Smooth muscle cell (in vitro differentiated cells): ENCODE results near the gene CFL2. TPM values are rescaled to one million over a fixed set of nuclear protein-coding genes. Genes with fewer than 3 reads are reported as not detected.

Experiments used
- DNase-seq: peaks from one replicate; lab custom pipeline; 2025; ENCODE audit not compliant: unreplicated experiment; lab: John Stamatoyannopoulos, UW
- H2AFZ ChIP-seq: fragments of 200-600 bp; sonication (generic); 2 replicates; pipeline ENCODE4 v1.6.0; 2016; ENCODE audit warnings: antibody characterized with exemption, low read depth, mild to moderate bottlenecking
- H3F3A ChIP-seq: fragments of 200-600 bp; sonication (generic); 2 replicates; pipeline ENCODE4 v1.6.0; 2017; ENCODE audit warnings: antibody characterized with exemption, low read depth
- H3K27ac ChIP-seq: fragments of 200-600 bp; sonication (generic); 2 replicates; pipeline ENCODE4 v1.5.1; 2016; ENCODE audit warnings: low read depth, mild to moderate bottlenecking
- H3K27me3 ChIP-seq: fragments of 200-600 bp; sonication (generic); 2 replicates; pipeline ENCODE4 v1.6.1; 2016; ENCODE audit warnings: low read depth, mild to moderate bottlenecking
- H3K36me3 ChIP-seq: fragments of 200-600 bp; sonication (generic); 2 replicates; pipeline ENCODE4 v1.5.1; 2016; ENCODE audit warnings: low read depth
- H3K4me1 ChIP-seq: fragments of 200-600 bp; sonication (generic); 2 replicates; pipeline ENCODE4 v1.5.1; 2016; ENCODE audit warnings: low read depth
- H3K4me2 ChIP-seq: fragments of 200-600 bp; sonication (generic); 2 replicates; pipeline ENCODE4 v1.6.0; 2016; ENCODE audit warnings: mild to moderate bottlenecking
- H3K4me3 ChIP-seq: fragments of 200-600 bp; sonication (generic); 2 replicates; pipeline ENCODE4 v1.5.1; 2016; ENCODE audit warnings: mild to moderate bottlenecking
- H3K79me2 ChIP-seq: fragments of 200-600 bp; sonication (generic); 2 replicates; pipeline ENCODE4 v1.6.0; 2016; ENCODE audit warnings: low read depth, mild to moderate bottlenecking
- H3K9ac ChIP-seq: fragments of 200-600 bp; sonication (generic); 2 replicates; pipeline ENCODE4 v1.6.0; 2016; ENCODE audit warnings: low read depth
- H3K9me3 ChIP-seq: fragments of 200-600 bp; sonication (generic); replicated peaks from 2 replicates; pipeline ENCODE4 v1.5.1; 2016; ENCODE audit warnings: low read depth
- H4K20me1 ChIP-seq: fragments of 200-600 bp; sonication (generic); 2 replicates; pipeline ENCODE4 v1.6.0; 2016; ENCODE audit warnings: low read depth
- CTCF ChIP-seq: fragments of 200-600 bp; sonication (generic); IDR thresholded peaks from 2 replicates; pipeline ENCODE4 v1.5.1; 2017; ENCODE audit warnings: borderline replicate concordance, mild to moderate bottlenecking, antibody characterized with exemption; ENCODE audit not compliant: insufficient read depth, poor library complexity, severe bottlenecking
- WGBS: methylation state at CpG from one replicate; pipeline ENCODE4 v1.1.7; 2016; ENCODE audit warnings: low lambda C conversion rate; 5-methylcytosine and 5-hydroxymethylcytosine counted together
- polyA plus RNA-seq: library from polyadenylated mRNA; unstranded; fragments of >200 nt; fragmentation: Nextera tagmentation; extraction: Ambion mirVana; gene quantifications from 2 replicates; pipeline ENCODE4 v1.2.1, GENCODE V29; 2016
- total RNA-seq: library from RNA; depleted of rRNA; stranded (reverse); fragments of >200 nt; gene quantifications from 2 replicates; pipeline ENCODE4 v1.2.3, GENCODE V29; 2014

CFL2 gene
- total and polyA plus RNA-seq, 2 experiments from 2014 or later, result 64.5 to 71.7 TPM

GRCh38 chr14:34692348-34692747 lies 22.0 kb downstream of the CFL2 start:
- H3K9me3 ChIP-seq, result no peaks in the 10 kb centered on the region
- no peaks in the 10 kb centered on the region for H3K79me2 ChIP-seq
- no peak for DNase-seq
- H3K4me2 ChIP-seq, result no peak overlapping the region
- no peaks in the 10 kb centered on the region for H3K36me3 ChIP-seq
- no peak overlapping the region for H3K9ac ChIP-seq
- H2AFZ ChIP-seq, result no peak overlapping the region
- H3K4me3 ChIP-seq, result no peak overlapping the region
- no peak for TF ChIP-seq CTCF
- WGBS, result 92% methylated on average over 4 of the region's 4 CpGs
- no peaks in the 10 kb centered on the region for H4K20me1 ChIP-seq
- H3K27me3 ChIP-seq, result no peaks in the 10 kb centered on the region
- no peaks in the 10 kb centered on the region for H3F3A ChIP-seq
- H3K4me1 ChIP-seq, result no peaks in the 10 kb centered on the region
- no peak overlapping the region for H3K27ac ChIP-seq

- no peak for DNase-seq
- no peak overlapping the region for H2AFZ ChIP-seq
- no peak overlapping the region for H3K27ac ChIP-seq
- H3K9ac ChIP-seq, result no peak overlapping the region
- no peaks in the 10 kb centered on the region for H3F3A ChIP-seq
- no peaks in the 10 kb centered on the region for H3K27me3 ChIP-seq
- no peak for TF ChIP-seq CTCF
- WGBS, result 75% methylated on average over 4 of the region's 4 CpGs
- no peak overlapping the region for H3K4me2 ChIP-seq
- no peaks in the 10 kb centered on the region for H3K9me3 ChIP-seq
- H3K4me1 ChIP-seq, result no peaks in the 10 kb centered on the region
- H3K4me3 ChIP-seq, result no peak overlapping the region
- H3K36me3 ChIP-seq, result no peaks in the 10 kb centered on the region
- no peaks in the 10 kb centered on the region for H3K79me2 ChIP-seq
- H4K20me1 ChIP-seq, result no peaks in the 10 kb centered on the region
Measured at GRCh38 chr14:34691206-34691605, 23.2 kb downstream of the CFL2 start.

- 90% methylated on average over 3 of the region's 3 CpGs for WGBS
- no peak for DNase-seq
Measured at GRCh38 chr14:34688470-34689206, 25.8 kb downstream of the CFL2 start.

More at GRCh38 chr14:34688470-34689206, 25.8 kb downstream of the CFL2 start:
- no peak for TF ChIP-seq CTCF
- Histone ChIP-seq H3K36me3 (no peaks in the 10 kb centered on the region), H4K20me1 (no peaks in the 10 kb centered on the region), H2AFZ (no peak overlapping the region), H3K9ac (no peak overlapping the region), H3K9me3 (no peaks in the 10 kb centered on the region), H3K27ac (no peak overlapping the region), H3K27me3 (no peaks in the 10 kb centered on the region), H3K4me2 (no peak overlapping the region), H3F3A (no peaks in the 10 kb centered on the region), H3K4me3 (no peak overlapping the region), H3K4me1 (no peaks in the 10 kb centered on the region), H3K79me2 (no peaks in the 10 kb centered on the region)
